ENCODE measurements around the gene CST9.

The CST9 gene

GRCh38 chr20:23613676-23614075 is 8.0 kb upstream of the CST9 start:
- no peak overlapping the region for H3K27ac Mint-ChIP-seq
- no peak overlapping the region for H3K4me3 Mint-ChIP-seq
- no peaks in the 10 kb centered on the region for H3K9me3 Mint-ChIP-seq
- H3K36me3 Mint-ChIP-seq: no peaks in the 10 kb centered on the region
- H3K4me1 Mint-ChIP-seq: no peaks in the 10 kb centered on the region
- peaks cover 10% of the 10 kb centered on the region for H3K27me3 Mint-ChIP-seq

DNA sequence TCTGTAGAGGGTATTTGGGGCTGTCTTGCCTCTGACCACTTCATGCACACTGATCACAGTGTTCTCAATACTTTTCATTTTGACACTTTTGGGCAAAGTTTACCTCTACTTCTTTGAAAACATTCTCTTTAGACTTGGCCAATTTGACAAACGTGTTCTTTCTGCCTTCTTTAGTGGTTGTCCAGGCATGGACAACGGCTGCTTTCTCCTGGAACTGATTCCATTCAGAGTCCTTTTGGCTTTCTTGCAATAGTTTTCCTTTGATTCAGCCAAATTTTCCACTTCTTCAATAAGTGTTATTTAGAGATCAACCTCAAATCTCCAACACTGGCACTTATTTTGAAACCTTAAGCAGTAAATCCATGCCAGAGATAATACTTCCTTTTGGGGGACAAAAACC is 6.7 kb upstream of the CST9 start:
- Mint-ChIP-seq H3K4me3 (no peak overlapping the region), H3K27ac (no peak overlapping the region), H3K27me3 (peaks cover 4% of the 10 kb centered on the region), H3K4me1 (no peaks in the 10 kb centered on the region), H3K9me3 (no peaks in the 10 kb centered on the region), H3K36me3 (no peaks in the 10 kb centered on the region)

DNA sequence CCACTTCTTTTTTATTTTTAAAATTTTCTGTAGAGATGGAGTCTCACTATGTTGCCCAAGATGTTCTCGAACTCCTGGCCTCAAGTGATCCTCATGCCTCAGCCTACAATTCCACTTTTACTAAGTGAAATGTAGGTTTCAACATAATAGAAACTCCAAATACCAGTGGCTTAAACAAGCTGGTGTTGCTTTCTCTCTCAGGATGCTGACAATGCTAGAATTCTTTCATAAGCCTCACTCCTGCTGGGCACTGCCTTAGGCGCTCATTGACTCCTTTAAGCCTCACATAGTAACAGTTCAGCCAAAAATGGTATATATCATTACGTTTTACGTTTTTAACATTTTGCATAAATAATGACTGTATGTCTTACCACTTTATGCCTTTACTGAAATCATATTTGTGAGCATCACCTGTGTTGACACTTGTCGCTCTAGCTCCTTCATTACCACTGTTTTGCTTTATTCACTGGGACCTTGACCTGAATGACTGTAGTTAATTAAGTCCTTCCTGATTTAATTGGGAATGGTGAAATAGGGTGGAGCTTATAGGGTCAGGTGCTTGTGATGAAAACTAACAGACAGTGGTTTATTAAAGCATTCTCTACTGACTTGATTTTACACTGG is 3.9 kb upstream of the CST9 start:
- Mint-ChIP-seq H3K9me3 (no peaks in the 10 kb centered on the region), H3K4me3 (no peak overlapping the region), H3K36me3 (no peaks in the 10 kb centered on the region), H3K4me1 (no peaks in the 10 kb centered on the region), H3K27ac (no peak overlapping the region), H3K27me3 (no peaks in the 10 kb centered on the region)

- no peaks in the 10 kb centered on the region for H3K36me3 Mint-ChIP-seq
- H3K9me3 Mint-ChIP-seq: no peaks in the 10 kb centered on the region
- H3K4me3 Mint-ChIP-seq: no peak overlapping the region
- no peak overlapping the region for H3K27ac Mint-ChIP-seq
- peaks cover 3% of the 10 kb centered on the region for H3K27me3 Mint-ChIP-seq
- H3K4me1 Mint-ChIP-seq: no peaks in the 10 kb centered on the region
Observed at GRCh38 chr20:23608251-23608846, 2.6 kb upstream of the CST9 start.

DNA sequence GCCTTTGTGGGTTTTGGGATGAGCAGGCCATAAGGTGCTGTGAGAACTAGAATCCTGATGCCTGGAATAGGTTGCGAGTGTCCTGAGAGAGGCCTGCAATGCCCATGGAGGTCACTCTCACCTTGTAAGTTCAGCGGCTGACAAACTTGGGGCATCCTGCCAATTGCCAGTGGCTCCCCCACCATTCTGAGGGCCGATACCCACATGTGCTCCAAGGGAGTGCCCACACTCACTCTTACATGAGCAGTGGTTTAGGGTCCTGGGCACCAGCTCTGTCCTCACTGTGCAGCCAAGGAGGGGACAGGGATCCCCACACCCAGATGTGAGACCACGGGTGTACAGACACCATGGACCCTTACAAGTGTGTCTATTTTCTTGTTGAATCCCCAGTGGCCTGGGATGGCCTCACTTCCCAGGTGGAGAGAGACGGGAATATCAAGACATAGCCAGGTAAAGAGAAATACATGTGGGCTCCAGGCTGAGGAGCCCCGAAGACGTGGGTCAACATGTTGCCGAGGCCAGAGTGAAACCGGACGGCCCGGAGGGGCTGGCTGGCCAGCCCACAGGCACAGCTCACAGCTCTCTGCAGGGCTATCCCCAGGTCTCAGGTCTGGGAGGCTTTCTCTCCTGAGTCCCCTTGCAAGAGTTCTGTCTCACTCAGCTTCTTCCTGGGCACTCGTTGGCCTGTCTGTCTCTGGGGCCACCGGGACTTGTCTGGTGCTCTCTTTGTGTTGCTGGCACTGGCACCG is 2.0 kb upstream of the CST9 start:
- no peaks in the 10 kb centered on the region for H3K36me3 Mint-ChIP-seq
- no peaks in the 10 kb centered on the region for H3K9me3 Mint-ChIP-seq
- no peak overlapping the region for H3K27ac Mint-ChIP-seq
- peaks cover 3% of the 10 kb centered on the region for H3K27me3 Mint-ChIP-seq
- no peak overlapping the region for H3K4me3 Mint-ChIP-seq
- H3K4me1 Mint-ChIP-seq: no peaks in the 10 kb centered on the region

DNA sequence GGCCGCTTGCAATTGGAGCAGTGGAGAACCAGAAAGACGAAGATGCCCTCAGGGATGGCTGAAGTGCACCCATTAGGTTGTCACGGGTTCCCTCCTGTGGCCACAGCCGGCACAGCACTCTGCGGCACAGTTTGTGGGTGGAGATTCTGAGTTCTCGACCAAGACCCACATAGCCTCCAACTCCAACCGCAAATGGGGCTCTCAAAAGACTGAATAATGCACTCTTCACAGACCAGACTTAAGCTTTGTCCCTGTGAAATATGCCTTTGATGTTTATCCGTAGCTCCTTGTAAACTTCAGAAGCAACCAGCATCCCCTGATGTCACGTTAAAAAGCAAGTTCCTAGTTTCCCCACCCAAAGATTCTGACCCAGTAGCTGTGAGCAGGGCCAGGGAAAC is 934 bp upstream of the CST9 start:
- Mint-ChIP-seq H3K4me3 (no peak overlapping the region), H3K27ac (no peak overlapping the region), H3K4me1 (no peaks in the 10 kb centered on the region), H3K9me3 (no peaks in the 10 kb centered on the region), H3K36me3 (no peaks in the 10 kb centered on the region), H3K27me3 (peaks cover 3% of the 10 kb centered on the region)

- Mint-ChIP-seq H3K27ac (no peak overlapping the region), H3K4me3 (no peak overlapping the region), H3K36me3 (no peaks in the 10 kb centered on the region), H3K4me1 (no peaks in the 10 kb centered on the region), H3K9me3 (no peaks in the 10 kb centered on the region), H3K27me3 (peaks cover 3% of the 10 kb centered on the region)
Observed at GRCh38 chr20:23604306-23604705, 1.4 kb downstream of the CST9 start.

DNA sequence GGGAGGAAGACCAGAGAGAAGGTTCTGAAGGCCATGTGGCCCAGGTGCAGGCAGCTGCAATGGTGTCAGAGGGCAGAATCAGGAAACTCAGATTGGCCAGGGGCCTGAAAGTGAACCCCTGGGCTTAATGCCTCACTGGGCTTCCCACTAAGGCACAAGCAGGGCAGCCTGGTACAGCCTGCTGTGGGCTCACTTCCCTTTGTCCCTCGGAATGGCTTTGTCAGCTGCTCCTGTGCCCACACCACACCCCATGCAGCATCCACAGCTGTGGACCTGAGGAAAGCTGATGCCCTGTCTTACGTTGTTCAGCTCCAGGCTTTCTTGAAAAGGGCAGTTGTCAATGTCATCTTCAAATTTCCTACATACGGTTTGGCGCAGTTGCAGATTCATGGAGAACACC is 2.4 kb downstream of the CST9 start:
- H3K9me3 Mint-ChIP-seq: no peaks in the 10 kb centered on the region
- H3K27me3 Mint-ChIP-seq: peaks cover 3% of the 10 kb centered on the region
- no peak overlapping the region for H3K27ac Mint-ChIP-seq
- no peak overlapping the region for H3K4me3 Mint-ChIP-seq
- no peaks in the 10 kb centered on the region for H3K4me1 Mint-ChIP-seq
- H3K36me3 Mint-ChIP-seq: no peaks in the 10 kb centered on the region

- H3K27me3 Mint-ChIP-seq: peaks cover 3% of the 10 kb centered on the region
- H3K36me3 Mint-ChIP-seq: no peaks in the 10 kb centered on the region
- H3K4me3 Mint-ChIP-seq: no peak overlapping the region
- H3K9me3 Mint-ChIP-seq: no peaks in the 10 kb centered on the region
- H3K4me1 Mint-ChIP-seq: no peaks in the 10 kb centered on the region
- no peak overlapping the region for H3K27ac Mint-ChIP-seq
Observed at GRCh38 chr20:23602699-23603098, 3.0 kb downstream of the CST9 start.

GRCh38 chr20:23602241-23602640 is 3.5 kb downstream of the CST9 start:
- Mint-ChIP-seq H3K4me3 (no peak overlapping the region), H3K27ac (no peak overlapping the region), H3K9me3 (no peaks in the 10 kb centered on the region), H3K36me3 (no peaks in the 10 kb centered on the region), H3K27me3 (peaks cover 3% of the 10 kb centered on the region), H3K4me1 (no peaks in the 10 kb centered on the region)

DNA sequence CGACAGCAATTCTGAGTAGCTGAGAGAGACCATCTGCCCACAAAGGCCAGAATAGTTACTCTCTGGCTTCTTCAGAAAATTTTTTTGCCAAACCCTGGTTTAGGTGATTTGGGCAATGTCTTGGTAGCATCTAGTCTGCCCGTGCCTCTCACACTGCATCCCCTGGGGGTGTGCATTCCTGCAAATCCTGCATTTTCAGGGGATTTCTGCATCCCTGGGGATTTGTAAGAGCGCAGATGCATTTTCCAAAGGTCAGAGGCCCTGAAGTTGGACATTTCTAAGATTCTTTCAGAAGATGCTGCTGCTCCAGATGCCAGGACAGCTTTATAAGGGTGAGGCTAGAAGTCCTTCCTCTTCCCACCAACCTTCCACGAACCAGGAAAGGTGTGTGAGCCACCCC is 4.0 kb downstream of the CST9 start:
- Mint-ChIP-seq H3K27ac (no peak overlapping the region), H3K9me3 (no peaks in the 10 kb centered on the region), H3K4me1 (no peaks in the 10 kb centered on the region), H3K4me3 (no peak overlapping the region), H3K36me3 (no peaks in the 10 kb centered on the region), H3K27me3 (peaks cover 3% of the 10 kb centered on the region)

GRCh38 chr20:23598481-23598880 is 7.2 kb downstream of the CST9 start:
- peaks cover under 1% of the 10 kb centered on the region for H3K27me3 Mint-ChIP-seq
- no peaks in the 10 kb centered on the region for H3K36me3 Mint-ChIP-seq
- no peak overlapping the region for H3K4me3 Mint-ChIP-seq
- no peaks in the 10 kb centered on the region for H3K4me1 Mint-ChIP-seq
- no peaks in the 10 kb centered on the region for H3K9me3 Mint-ChIP-seq
- H3K27ac Mint-ChIP-seq: no peak overlapping the region

DNA sequence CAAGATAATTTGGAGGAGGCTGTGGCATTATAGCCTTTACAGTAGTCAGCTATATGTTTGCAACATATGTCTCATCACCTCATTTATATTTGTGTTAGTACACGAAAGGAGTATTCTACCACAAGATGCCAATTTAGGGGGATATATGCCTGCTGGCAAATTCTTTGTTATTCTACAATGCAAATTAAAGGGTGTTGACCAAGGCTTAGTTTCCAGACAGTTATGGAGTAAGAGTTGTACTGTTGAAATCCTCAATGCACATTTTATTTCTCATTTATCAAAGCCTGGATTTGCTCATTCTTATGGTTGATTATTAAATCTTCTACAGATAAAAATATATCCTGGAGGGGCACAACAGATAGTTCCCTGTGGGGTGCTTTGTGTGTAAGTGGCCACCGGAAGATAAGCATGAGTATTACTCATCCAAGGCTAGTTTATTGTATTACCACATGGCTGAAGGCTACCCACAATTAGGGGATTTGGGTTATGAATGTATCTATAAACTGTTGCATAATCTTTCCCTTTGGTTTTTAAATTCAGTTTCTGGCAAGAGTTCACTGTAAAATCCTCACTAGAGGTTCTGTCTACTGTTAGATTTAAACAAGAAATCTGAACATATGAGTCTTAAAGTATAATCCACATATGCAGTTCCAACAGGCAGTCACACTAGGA is 9.0 kb downstream of the CST9 start:
- Mint-ChIP-seq H3K27ac (no peak overlapping the region), H3K36me3 (no peaks in the 10 kb centered on the region), H3K4me3 (no peak overlapping the region), H3K27me3 (no peaks in the 10 kb centered on the region), H3K4me1 (no peaks in the 10 kb centered on the region), H3K9me3 (no peaks in the 10 kb centered on the region)

DNA sequence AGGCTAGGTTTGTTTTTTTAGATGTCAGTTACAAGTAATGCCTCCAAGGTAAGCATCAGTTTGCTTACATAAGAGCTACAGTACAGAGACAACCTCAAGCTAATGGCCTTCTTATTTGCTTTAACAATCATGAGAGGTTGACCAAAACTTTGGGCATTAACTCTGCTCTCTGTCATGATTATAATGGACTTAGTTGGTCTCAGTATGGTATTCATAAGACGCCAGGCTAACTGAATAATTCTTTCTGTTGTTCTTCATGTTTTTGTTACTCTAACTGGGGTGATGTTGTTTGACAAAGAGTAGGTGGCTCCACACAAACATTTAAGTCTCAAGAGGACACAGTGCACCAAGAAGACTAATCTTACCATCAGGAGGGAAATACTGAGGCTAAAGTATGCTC is 9.8 kb downstream of the CST9 start:
- no peaks in the 10 kb centered on the region for H3K36me3 Mint-ChIP-seq
- no peak overlapping the region for H3K27ac Mint-ChIP-seq
- H3K9me3 Mint-ChIP-seq: no peaks in the 10 kb centered on the region
- H3K4me3 Mint-ChIP-seq: no peak overlapping the region
- no peaks in the 10 kb centered on the region for H3K27me3 Mint-ChIP-seq
- no peaks in the 10 kb centered on the region for H3K4me1 Mint-ChIP-seq

DNA sequence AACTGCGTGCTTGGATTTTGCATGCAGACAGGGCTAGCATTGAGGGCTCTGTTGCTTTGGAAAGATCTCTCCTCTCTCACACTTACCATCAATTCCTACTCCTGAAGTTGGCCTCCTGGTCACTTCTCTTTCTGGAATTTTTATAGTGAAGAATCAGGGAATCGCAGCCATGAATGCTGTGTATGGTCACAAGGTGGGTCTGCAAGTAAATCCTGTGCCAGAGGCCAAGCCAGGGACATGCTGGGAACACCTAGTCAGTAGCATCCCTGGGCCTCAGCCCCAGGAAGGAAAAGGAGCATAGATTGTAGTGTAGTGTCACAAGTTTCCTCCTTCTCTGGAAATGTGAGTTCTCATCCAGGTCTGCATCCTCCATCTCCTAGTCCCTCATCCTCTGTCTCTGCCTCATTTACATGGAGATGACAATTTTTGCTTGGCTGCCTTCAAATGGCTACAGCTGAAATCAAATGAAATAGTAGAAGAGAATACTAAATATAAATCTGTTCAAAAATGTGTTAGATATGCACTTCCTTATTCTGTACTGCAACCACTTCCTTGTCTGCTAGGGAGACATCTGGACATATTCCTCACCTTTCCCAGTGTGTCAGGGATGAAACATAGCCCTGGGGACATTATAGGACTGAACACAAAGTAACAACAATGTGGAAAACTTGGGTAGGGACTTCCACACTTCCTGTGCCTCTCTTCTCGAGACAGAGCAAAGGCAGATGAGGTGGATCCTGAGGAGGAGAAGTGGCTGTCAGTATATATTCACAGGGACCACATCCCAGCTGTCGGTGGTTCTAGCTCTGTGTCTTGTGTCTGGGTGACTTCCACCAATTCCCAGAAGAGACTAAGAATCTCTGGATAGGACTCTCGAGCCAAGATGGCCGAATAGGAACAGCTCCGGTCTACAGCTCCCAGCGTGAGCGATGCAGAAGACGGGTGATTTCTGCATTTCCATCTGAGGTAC is 17.0 kb downstream of the CST9 start:
- Mint-ChIP-seq H3K4me3 (no peak overlapping the region), H3K36me3 (no peaks in the 10 kb centered on the region), H3K27me3 (peaks cover 6% of the 10 kb centered on the region), H3K4me1 (no peaks in the 10 kb centered on the region), H3K9me3 (no peaks in the 10 kb centered on the region), H3K27ac (no peak overlapping the region)

Data from activated naive CD4-positive, alpha-beta T cell treated with anti-CD3 and anti-CD28 coated beads, Interleukin-2, amount 50 U/mL, for 24 hours (primary cell).